OCI-LY1 (cell line): ENCODE measurements around the gene PTPRT.

Experiments
- EZH2 ChIP-seq: fragments of 200-600 bp; sonication (generic), shearing (Covaris generic); IDR thresholded peaks from 2 replicates; pipeline ENCODE4 v1.8.0; 2017; ENCODE audit warnings: borderline replicate concordance, mixed run types, mild to moderate bottlenecking, antibody characterized with exemption, low read length, moderate library complexity, mixed read lengths
- TF ChIP-seq, protein P1 (sequence below): fragments of 200-600 bp; sonication (generic), shearing (Covaris generic); IDR thresholded peaks from 2 replicates; pipeline ENCODE4 v1.5.1; 2017; ENCODE audit warnings: mild to moderate bottlenecking, antibody characterized with exemption, low read length, moderate library complexity, mixed read lengths

DNA sequence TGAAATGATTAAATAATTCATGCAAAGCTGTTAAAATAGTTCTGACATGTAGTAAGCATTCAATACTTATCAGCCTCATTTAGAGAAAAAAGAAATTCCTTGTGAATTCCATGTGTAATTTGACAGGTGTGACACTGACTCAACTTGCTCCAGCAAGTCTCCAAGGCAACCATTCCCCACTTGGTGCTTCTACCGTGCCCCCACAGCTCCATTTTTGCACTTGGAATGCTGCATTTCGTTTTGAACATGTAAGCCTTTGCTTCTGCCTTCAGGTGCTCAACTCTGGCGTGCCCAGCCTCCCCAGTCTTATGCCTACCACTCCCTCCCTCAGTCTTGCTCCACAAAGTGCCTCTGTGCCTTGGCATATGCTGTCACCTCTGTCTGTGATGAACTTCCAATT is 810.9 kb downstream of the PTPRT start:
- TF ChIP-seq, protein P1, sequence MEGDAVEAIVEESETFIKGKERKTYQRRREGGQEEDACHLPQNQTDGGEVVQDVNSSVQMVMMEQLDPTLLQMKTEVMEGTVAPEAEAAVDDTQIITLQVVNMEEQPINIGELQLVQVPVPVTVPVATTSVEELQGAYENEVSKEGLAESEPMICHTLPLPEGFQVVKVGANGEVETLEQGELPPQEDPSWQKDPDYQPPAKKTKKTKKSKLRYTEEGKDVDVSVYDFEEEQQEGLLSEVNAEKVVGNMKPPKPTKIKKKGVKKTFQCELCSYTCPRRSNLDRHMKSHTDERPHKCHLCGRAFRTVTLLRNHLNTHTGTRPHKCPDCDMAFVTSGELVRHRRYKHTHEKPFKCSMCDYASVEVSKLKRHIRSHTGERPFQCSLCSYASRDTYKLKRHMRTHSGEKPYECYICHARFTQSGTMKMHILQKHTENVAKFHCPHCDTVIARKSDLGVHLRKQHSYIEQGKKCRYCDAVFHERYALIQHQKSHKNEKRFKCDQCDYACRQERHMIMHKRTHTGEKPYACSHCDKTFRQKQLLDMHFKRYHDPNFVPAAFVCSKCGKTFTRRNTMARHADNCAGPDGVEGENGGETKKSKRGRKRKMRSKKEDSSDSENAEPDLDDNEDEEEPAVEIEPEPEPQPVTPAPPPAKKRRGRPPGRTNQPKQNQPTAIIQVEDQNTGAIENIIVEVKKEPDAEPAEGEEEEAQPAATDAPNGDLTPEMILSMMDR = no peak
- no peak for TF ChIP-seq EZH2
